GM18909 (cell line): ENCODE results near the gene BICRAL.
"Not testable (repeated sequence)": the region's sequence is repeated elsewhere in the genome, so short reads cannot be mapped to it uniquely, and the experiment has no call there.

Source experiments
- ATAC-seq: cut with Tn5 transposase; IDR thresholded peaks from one replicate; pipeline ENCODE4 v1.9.1; 2021; ENCODE audit warnings: mild to moderate bottlenecking; ENCODE audit not compliant: unreplicated experiment, poor library complexity

Gene BICRAL

DNA sequence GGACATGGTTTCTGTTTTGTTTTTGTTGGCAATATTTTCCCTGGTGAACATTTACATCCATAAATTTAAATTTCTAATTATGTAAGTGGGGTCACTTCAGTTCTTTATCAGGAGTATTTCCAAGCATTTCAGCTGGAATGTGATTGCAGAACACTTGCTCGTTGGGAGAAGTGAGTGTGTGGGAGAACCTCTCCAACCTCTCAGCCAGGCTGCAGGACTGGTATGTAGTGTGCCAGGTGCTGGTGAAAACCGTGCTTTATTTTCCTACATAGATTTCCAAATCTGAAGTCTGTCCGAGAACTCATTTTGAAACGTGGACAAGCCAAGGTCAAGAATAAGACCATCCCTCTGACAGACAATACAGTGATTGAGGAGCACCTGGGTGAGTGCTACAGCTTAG is 103.8 kb downstream of the BICRAL start:
- ATAC-seq = no peak

DNA sequence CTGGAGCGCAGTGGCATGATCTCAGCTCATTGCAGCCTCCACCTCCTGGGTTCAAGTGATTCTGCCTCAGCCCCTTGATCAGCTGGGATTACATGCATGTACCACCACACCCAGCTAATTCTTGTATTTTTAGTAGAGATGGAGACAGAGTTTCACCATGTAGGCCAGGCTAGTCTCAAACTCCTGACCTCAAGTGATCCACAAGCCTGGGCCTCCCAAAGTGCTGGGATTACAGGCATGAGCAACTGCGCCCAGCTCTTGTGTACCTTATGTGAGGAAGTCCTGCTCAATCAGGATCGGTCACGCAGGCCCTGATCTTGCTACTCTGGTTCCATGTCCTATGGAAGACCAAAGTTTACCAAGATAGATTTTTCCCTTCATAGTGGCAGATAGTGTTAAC is 106.3 kb downstream of the BICRAL start:
- ATAC-seq = not testable (repeated sequence)

DNA sequence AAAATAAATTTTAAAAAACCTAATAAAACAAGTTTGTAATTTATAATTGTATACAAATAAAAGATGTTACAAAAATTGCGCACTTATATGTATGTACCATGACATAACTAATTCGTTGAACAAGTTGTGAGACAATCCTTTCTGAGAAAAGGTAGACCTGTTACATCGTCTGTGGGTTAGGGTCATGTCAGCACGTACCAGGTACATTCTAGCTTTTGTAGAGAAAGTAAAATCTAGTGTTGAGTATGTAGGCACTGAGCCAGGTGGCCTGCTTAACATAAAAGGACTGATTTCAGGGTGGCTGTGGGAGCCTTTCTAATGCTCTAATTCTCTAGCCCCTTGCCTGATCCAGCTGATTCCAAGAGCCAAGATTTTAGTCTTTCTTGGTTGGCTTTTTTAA is 108.0 kb downstream of the BICRAL start:
- no peak for ATAC-seq

DNA sequence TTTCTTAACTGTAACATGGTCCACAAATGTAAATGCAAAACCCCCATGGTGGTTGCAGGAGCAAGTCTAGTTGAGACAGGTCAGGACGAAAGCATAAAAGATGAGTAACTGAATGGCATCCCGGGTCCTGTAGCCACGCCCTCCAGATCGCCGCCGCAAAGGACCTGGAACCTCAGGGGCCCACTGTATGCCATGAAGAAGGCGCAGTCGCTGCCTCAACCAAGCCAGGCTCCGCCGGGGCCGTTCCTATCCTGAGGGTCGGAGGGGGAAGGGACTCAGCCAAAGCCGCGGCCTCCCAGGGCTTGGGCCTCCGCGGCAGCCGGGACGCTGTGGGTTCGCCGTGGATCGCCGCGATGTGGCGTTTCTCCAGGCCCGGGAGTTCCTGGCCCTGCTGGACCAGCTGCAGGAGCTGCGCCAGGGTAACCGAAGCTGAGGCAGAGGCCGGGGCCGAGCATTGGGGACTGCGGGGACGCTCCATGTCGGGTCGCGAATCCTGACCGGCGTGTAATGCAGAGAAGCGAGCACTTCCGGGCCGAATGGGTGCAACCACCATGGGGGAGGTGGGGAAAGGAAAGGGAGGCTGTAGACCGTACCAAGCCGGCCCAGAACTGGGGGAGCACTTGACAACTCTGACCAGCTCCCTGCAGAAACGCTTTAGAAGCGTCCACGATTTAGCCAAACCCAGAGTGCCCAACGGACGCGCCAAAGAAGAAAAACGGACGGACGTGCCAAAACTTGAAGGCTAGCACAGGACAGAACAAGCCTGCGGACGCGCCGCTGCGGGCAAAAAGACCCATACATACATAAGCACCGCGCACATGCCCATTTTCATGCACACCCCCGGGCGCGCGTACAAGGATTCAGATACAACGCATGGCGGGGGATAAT is 108.7 kb downstream of the BICRAL start:
- ATAC-seq = peak; percentile 93

DNA sequence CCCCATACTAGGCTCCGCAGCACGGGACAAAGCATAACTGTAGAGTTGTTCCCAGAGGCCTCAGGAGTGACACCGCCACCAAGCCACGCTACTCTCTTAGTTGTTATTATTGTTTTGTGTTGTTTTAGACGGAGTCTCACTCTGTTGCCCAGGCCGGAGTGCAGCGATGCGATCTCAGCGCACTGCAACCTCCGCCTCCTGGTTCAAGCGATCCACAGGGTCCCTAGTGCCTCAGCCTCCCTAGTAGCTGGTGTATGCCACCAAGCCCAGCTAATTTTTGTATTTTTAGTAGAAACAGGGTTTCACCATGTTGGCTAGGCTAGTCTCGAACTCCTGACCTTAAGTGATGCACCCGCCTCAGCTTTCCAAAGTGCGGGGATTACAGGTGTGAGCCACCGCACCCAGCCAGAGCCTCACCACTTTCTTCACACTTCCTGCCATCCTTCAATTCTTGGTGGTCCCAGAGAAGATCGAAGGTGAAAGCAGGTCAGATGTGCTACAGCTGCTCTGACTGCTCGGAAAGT is 109.4 kb downstream of the BICRAL start:
- no peak for ATAC-seq

DNA sequence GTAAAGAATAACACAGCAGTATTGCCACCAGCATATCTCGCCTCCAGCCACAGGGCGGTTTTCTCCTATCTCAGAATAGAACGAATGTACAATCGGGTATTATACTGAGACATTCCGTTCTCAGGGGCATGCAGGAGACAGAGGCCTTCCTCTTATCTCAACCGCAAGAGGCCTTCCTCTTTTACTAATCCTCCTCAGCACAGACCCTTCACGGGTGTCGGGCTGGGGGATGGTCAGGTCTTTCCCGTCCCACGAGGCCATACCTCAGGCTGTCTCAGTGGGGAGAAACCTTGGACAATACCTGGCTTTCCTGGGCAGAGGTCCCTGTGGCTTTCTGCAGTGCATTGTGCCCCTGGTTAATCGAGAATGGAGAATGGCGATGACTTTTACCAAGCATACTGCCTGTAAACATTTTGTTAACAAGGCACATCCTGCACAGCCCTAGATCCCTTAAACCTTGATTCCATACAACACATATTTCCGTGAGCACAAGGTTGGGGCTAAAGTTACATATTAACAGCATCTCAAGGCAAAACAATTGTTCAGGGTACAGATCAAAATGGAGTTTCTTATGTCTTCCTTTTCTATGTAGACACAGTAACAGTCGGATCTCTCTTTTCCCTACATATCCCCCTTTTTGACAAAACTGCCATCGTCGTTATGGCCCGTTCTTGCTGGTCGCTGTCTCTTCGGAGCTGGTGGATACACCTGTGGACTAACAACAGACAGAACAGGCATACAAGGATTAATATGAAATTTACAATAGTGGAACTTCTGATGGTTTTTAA is 112.4 kb downstream of the BICRAL start:
- not testable (repeated sequence) for ATAC-seq

DNA sequence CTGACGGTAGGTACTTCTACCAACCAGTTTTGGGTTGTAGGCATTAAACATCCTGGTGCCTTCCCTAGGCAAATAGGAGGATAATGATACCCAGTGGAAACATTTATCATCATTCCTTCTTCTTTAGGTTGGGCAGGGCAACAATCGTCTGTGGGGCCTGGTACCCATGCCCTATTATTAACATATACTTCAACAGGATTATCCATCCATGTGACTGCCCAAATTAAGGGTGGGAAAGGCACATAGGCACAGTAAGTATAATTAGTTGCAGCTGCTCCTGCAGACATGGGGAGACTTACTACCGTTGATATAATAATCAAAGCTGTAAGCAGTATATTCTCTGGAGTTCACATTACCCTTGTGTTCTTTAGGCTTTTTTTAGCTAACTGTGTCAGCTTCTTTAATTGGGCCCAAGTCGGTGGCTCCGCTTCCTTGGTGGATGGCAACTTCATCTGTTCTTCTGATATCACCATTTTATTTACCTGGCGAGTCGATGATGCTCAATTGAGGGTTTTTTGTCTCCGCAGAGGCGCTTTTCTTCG is 114.4 kb downstream of the BICRAL start:
- no peak for ATAC-seq

DNA sequence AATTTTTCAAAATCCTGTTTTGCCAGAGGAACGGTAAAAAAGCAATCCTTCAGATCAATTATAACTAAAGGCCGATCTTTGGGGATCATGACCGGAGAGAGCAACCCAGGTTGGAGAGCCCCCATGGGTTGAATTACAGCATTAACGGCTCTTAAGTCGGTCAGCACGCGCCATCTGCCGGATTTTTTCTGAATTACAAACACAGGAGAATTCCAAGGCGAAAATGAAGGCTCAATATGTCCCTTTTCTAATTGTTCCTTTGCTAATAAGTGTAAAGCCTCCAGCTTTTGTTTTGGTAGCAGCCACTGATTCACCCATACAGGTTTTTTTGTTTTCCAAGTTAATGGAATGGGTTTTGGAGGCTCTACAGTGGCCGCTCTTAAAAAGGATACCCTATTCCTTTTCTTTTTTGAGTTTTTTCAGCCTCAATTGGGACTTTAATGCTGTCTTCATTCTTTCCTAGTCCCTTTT is 117.1 kb downstream of the BICRAL start:
- no peak for ATAC-seq

DNA sequence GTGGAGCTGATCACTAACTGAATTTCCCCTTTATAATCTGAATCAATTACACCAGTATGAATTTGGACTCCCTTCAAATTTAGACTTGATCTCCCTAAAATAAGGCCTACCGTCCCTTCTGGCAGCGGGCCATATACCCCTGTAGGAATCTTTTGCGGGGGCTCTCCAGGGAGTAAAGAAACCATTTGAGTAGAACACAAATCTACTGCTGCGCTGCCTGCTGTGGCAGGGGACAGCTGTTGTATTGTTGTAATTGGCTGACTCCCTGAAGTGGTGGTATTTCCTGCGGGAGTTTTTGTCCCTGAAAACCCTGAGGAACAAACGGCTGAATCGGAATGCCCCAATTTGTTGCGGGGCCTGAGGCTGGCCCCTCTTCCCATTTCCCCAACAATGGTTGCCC is 118.0 kb downstream of the BICRAL start:
- no peak for ATAC-seq

DNA sequence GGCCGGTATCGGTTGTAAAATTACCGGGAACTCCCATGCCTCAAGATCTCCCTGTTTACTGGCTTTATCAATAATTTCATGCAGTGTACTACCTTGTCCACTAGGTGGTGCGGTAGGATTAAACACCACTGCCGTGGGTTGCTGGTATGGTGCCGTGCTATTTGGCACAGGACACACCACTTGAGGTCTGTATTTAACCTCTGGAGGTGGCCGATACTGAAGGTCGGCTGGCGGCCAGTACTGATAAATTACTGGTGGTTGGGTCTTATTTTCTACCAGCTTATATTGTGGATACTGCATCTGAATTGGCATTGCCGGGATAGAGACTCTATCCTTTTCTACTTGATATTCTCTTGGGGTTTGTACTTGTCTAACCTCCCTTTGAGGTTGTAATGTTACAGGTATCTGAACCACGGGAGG is 119.7 kb downstream of the BICRAL start:
- peak; percentile 72 for ATAC-seq

DNA sequence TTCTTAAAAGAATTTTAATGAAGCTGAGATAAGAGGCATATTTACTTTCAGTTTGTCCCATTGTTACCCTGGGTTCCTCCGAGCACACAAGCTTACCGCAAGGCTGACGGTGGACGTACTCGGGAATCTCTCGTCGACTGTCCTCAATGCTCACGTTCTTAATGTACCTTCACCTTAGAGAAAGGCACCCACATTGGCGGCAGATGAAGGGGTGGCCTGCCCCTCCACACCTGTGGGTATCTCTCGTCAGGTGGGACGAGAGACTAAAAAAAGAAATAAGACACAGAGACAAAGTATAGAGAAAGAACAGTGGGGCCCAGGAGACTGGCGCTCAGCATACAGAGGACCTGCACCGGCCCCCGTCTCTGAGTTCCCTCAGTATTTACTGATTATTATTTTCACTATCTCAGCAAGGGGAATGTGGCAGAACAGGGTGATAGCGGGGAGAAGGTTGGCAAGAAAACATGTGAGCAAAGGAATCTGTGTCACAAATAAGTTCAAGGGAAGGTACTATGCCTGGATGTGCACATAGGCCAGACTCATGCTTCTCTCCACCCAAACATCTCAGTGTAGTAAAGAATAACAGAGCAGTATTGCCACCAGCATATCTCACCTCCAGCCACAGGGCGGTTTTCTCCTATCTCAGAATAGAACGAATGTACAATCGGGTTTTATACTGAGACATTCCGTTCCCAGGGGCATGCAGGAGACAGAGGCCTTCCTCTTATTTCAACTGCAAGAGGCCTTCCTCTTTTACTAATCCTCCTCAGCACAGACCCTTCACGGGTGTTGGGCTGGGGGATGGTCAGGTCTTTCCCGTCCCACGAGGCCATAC is 120.8 kb downstream of the BICRAL start:
- not testable (repeated sequence) for ATAC-seq

DNA sequence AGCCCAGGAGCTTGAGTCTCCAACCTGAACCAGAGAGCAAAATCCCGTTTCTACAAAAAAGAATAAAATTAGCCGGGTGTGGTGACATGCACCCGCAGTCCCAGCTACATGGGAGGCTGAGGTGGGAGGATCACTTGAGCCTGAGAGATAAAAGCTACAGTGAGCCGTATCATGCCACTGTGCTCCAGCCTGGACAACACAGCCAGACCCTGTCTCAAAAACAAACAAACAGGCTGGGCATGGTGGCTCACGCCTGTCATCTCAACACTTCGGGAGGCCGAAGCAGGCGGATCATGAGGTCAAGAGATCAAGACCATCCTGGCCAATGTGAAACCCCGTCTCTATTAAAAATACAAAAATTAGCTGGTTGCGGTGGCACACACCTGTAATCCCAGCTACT is 122.6 kb downstream of the BICRAL start:
- no peak for ATAC-seq

DNA sequence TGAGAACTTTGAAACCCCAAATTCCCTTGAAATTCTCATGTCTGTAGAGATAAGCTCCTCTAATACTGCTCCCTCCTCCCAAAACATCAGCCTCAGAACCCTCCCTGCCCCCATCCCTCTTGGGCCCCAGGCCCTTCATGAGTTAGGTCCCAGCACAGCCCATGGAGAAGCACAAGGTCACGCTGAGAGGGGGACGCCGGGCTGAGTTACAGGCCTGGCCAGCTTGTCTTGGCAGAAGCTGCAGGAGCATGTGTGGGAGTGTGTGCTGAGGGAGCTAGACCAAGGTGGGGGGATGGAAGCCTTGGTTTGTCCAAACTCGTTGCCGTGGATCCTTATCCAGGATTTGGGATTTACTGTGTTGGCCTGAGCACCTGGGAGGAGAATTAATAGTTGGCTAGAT is 125.5 kb downstream of the BICRAL start:
- ATAC-seq = no peak

DNA sequence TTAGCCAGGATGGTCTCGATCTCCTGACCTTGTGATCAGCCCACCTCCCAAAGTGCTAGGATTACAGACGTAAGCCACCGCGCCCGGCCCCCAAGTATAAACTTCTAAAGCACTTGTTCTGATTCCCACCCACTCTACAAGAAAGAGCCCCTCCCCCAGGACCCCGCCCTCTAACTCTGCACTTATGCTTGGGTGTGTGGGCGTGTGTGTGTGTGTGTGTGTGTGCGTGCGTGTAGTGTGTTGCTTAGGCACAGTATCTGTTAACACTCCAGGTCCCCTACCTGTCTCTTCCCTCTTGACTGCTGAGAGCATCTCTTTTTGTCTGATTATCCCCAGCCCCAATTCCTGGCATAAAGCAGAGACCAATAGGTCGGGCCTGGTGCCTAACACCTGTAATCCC is 128.0 kb downstream of the BICRAL start:
- ATAC-seq = no peak

DNA sequence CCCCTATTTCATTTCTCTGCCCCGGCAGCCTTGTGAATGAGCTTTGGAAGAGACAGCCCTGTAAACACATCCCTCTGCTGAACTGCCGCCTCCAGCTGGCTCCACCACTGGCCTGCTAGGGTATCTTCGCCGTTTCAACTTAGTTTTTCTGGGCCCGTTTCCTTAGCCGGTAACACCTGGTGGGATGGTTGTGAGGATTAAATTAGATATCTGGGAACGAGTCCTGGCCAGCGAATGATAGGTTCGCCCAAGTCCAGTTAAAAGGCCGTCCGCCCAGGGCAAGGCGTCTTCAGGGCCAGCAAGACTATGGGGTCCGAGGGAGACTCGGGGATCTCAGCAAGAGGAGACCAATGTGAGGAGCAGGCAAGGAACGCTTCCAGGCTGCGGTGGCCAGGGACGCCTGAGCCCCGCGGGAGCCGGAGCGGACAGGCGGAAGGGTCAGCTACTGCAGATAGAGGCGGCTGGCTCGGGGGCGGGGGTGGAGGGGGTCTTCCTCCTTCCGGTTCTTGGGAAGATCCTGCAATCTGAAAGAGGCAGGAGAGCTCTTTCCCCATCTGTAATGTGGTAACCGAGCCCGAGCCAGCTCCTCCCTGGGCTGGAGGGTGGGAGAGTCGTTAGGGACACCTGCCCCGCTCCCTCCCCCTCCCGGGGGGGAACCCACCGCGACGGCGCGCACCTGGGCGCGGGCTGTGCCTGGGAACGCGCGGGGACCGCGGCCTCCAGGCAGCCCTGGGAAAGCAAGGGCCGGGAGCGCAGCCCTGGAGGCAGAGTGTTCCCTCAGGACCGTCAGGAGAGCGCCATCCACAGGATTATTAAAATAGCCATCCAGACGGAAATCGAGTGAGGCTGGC is 129.5 kb downstream of the BICRAL start:
- ATAC-seq = no peak

DNA sequence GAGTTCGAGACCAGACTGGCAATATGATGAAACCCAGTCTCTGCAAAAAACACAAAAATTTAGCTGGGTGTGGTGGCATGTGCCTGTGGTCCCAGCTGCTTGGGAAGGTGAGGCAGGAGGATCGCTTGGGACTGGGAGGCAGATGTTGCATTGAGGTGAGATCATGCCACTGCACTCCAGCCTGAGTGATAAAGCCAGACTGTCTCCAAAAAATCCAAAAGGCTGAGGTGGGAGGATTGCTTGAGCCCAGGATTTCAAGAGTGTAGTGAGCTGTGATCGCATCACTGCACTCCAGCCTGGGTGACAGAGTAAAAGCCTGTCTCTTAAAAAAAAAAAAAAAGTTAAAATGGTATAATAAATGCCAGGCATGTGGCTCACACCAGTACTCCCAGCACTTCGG is 132.7 kb downstream of the BICRAL start:
- no peak for ATAC-seq

DNA sequence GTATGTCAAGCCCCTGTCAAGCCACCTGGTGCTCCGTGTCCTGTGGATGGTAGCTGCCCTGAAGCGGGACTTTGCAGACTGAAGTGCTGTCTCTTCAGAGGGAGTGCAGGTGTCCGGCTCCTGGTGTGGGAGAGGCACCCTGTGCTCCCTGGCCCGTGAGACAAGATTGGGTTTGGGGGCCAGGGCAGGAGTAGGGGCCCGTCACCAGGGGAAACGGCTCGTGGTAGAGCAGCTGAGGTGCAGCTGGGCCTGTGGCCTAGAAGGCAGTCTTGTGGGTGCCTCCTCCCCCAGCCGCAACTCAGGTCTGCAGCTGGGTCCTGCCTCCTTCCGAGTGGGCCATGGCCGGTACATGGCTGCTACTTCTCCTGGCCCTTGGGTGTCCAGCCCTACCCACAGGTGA is 133.9 kb downstream of the BICRAL start, which contains the start of gene PTCRA:
Gene PTCRA, plus strand, starts transcription at position 322 of the 400 bp plus-strand sequence. Its CDS starts 17 bp downstream, at position 339.
- no peak for ATAC-seq

DNA sequence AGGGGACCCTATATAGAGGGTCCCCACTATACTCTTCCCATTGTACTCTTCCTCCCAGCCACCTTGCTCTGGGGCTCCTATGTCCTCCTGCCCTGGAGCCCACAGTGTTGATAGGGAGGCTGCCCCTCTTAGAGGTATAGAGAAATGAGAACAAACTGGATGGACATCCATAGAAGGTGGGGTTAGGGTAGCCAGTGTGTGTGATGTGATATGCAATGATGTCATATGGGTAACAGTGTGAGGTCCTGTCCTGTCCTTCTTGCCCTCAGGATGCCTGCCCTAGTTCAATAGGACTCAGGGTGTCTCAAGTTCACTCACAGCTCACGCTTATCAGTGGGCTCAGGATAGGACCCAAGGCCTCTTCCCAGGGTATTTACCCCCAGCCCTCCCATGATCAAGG is 134.4 kb downstream of the BICRAL start:
- no peak for ATAC-seq
